CD4-positive, alpha-beta T cell treated with Interleukin-15 for 1 hour (primary cell): ENCODE measurements around the gene SCNN1A.

Experiments
- DNase-seq: peaks from one replicate; pipeline ENCODE4 v3.0.0-alpha.2; 2020

SCNN1A gene

GRCh38 chr12:6315704-6316597 lies 59.4 kb downstream of the SCNN1A start:
- no peak for DNase-seq

GRCh38 chr12:6315184-6315583 lies 60.2 kb downstream of the SCNN1A start:
- DNase-seq = no peak

GRCh38 chr12:6314776-6315175 lies 60.6 kb downstream of the SCNN1A start:
- no peak for DNase-seq

GRCh38 chr12:6313326-6313940 lies 61.9 kb downstream of the SCNN1A start:
- no peak for DNase-seq

- DNase-seq = no peak
These were observed 62.6 kb downstream of the SCNN1A start for GRCh38 chr12:6312529-6313325.

GRCh38 chr12:6311822-6312528 lies 63.4 kb downstream of the SCNN1A start:
- no peak for DNase-seq

GRCh38 chr12:6310771-6311610 lies 64.4 kb downstream of the SCNN1A start:
- no peak for DNase-seq

GRCh38 chr12:6307529-6307928 lies 67.8 kb downstream of the SCNN1A start:
- no peak for DNase-seq

GRCh38 chr12:6306599-6307220 lies 68.7 kb downstream of the SCNN1A start:
- no peak for DNase-seq

GRCh38 chr12:6306151-6306550 lies 69.2 kb downstream of the SCNN1A start:
- no peak for DNase-seq

- no peak for DNase-seq
These were observed 72.3 kb downstream of the SCNN1A start for GRCh38 chr12:6303071-6303470.

- DNase-seq = no peak
These were observed 72.7 kb downstream of the SCNN1A start for GRCh38 chr12:6302621-6303020.

- no peak for DNase-seq
These were observed 73.6 kb downstream of the SCNN1A start for GRCh38 chr12:6301721-6302120.

- no peak for DNase-seq
These were observed 78.2 kb downstream of the SCNN1A start for GRCh38 chr12:6297170-6297569.
